DMS114 treated with DMSO at 0.1 percent for 48 hours (cell line): Measurements from ENCODE around the gene SCUBE2.

ENCODE experiments used
- DNase-seq: peaks from one replicate; lab custom pipeline; 2025; ENCODE audit not compliant: unreplicated experiment; lab: John Stamatoyannopoulos, UW

Gene SCUBE2

DNA sequence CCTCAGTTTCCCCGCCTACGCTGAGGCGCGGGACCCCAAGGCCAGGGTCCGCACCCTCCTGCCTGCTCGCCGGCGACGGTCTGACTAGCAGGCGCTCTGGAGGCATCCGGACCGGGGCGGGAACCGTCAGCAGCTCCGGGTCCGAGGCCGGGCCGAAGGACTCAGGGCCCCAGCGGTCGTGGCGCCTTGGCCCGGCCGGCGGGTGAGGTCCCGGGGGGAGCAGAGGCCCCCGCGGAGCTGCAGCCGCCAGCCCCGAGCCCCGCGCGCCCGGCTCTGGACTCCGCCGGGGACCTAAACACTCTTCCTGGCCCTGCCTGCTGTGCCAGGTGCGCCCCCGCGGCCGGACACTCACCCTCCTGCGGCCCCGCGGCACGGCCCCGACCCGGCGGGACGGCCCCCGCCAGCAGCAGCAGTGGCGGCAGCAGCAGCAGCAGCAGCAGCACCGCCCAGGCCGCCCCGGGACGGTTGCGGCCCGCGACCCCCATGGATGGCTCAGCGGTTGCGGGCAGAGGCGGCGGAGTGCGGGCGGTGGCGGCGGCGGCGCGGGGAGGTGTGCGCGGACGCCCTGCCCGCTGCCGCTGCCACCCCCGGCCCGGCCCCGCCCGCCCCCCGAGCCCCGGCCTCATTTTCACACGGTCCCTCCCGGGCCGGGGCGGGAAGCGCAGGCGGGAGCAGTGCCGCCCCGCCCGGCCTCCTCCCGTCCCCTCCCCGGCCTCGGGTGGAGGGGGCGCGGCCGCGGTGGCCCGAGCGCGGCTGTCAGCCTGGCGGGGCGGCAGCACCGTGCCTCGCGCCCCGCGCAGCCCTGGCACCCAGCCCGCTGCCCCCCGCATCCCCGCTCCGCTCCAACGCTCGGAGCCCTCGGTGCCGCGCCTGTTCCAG, at the start of gene SCUBE2:
TSS of gene SCUBE2 (minus strand) at position 556 of the 879 bp plus-strand sequence. CDS start at position 485, 71 bp downstream.
- DNase-seq = no peak

DNA sequence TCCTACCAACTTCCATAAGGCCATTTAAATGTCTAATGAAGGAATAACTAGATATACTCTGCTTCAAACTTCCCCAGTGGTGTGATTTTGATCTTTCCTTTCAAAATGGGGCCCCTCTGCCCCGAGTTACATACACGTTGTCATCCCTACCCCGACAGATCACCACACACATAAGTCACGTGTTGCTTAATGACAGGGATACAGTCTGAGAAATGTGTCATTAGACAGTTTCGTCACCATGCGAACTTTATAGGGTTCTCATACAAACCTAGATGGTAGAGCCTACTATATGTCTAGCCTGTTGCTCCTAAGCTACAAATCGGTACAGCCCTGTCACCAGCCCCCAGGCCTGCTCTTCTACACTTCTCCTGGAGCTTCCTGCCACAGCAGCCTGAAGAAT, 49.8 kb upstream of the SCUBE2 start:
- no peak for DNase-seq

DNA sequence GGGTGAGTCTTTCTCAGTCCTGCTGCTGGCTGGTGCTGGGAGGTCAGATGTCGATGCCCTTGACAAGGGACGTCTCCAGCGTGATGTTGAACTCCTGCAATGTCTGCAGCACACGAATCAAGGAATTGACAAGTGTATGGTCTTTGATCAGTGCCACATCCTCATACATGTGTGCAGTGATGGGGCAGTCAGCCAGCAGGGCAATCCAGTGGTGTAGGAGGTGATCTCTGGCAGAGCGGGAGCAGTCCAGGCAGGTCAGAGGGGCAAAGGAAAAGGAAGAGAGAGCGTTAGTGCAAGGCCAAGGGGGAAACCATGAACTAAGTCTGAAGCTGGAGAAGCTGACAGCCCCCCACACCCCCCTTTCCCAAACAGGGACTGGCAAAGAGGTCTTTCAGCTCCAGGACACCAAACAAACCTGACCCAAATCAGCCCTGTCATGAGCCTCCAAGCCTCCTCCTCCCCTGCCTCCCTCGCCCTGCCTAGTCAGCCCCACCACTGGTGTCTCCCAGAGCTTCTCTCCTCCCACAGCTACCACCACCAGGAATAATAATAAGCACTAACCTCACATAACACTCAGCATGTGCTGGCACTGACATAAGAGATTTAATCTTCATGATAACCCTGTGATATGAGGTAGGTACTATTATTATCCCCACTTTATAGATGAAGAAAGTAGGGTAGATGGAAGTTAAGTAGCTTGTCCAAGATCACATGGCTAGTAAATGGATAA, 48.4 kb upstream of the SCUBE2 start:
- no peak for DNase-seq

DNA sequence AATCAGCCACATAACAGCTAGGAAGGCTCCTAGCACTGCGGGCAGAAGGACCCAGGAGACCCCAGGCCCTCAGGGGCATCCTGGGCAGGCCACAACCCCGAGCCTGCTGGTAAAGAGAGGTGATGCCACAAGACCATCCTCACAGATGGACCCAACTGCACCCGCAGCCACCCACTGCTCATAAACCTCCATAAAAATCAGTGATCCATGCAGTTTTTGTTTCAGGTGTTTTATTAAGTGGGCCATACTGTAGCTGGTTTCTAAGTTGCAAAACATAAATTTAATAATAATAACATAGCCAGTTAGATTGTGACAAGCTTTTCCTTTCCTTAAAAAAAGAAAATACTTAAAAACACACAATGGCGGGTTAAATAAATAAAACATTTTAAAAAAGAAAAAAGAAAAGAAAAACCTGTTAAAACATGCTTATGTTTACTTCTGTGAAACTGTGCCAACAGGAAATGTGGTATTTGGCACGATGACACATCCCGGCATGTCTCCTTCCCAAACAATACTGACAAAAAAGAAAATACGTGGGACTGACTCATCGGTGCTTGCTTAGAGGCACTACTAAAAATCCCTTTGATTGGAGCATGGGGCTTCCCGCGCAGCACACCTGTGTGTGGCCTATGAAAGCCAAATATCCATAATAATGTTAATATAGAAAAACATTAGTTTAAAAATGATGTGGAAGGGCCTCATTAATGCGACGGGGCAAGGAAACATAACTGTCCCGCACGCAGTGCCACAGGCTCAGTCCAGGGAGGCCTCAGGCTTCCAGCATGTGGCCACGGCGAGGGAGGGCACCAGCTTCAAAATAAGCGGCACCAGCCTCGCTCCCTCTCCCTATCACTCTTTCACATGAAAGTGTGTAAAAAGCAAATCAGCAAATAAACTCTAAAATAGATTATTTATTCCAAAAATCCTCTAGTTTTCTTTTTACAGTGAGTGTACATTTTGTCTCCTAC, 47.5 kb upstream of the SCUBE2 start:
- DNase-seq = no peak

DNA sequence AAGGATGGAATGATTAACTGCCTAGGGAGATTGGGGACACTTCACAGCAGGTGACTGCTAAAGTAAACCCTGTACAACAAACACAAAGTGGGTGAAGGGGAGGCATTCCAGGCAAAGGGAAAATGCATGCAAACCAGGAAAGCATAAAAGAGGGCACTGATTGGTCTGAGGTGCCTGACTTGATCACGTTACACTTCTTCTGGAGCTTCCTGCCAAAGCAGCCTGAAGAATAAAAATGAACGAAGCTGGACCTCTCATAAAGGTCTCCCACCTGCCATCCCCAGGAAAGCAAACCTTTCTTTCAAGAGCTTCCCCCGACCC, 46.7 kb upstream of the SCUBE2 start:
- no peak for DNase-seq

DNA sequence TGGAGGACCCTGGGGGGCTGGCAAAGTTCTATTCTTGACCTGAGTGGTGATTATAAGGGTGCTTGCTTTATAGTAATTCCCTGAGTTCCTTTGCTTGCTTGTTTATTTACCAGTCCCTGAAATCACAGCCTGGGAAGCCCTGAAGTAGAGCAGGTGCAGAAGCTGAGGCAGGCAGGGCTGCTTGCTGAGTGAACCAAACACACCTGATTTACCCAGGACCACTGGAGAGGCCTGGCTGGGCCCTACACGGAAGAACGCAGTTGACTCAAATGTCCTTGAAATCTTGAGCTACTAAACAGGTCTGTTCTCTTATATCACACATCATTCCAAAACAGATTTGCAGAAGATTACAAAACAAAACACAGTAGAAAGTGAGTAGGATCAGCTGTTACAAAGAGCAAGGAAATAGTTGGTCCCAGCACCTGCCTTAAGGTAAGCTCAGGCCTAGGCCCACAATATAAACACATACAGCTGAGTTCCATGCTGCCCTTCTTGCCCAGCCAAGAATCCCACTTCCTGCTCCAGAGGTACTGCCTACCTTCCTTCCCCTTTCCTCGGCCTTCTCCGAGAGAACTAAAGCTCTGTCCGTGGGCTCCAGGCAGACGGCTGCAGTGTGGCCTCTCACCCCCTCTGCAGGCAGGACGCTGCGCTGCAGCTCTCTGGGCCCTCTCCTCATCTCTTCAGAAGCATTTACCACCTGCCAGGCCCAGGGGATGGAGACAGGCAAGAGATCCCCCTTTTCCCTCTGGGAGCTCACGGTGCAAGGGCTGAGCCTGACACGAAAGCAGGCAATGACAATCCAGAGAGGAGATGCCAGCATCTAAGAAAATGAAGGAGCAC, 46.1 kb upstream of the SCUBE2 start:
- peak; percentile 6 for DNase-seq

DNA sequence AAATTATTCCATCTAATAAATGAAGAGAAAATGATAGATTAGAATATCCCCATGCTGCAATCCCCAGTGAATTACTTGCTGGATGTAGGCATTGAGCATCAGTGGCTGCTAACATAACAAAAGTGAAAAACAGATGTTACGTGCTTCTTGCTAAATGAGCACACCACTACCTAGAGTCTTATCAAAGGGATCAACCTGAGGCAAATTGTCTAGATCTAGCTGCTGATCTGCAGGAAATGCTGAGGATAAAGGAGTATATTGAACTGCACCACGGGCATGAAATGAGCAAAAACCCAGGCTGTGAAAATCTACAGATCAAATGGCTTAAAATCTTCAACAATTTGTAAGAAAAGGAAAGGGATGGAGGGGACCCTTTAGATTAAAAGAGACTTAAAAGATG, 45.3 kb upstream of the SCUBE2 start:
- no peak for DNase-seq

DNA sequence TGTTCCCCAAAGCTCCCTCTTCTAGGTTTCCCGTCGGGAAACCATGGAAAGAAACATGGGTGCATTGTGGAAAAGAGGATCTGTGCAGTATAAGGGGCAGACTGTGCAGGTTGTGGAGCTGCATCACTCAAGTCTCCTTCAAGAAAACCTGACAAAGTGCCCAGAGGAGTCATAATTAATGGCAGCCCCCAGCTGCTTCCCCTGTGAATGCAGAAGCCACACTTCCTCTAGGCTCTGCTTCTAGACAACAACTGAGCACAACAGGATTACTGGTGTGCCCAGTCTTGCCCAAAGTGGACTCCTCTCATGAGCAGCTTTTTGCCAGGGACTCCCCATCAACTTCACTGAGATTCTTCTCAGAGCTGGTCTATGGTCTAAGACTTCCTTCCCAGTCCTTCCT, 42.6 kb upstream of the SCUBE2 start:
- no peak for DNase-seq

DNA sequence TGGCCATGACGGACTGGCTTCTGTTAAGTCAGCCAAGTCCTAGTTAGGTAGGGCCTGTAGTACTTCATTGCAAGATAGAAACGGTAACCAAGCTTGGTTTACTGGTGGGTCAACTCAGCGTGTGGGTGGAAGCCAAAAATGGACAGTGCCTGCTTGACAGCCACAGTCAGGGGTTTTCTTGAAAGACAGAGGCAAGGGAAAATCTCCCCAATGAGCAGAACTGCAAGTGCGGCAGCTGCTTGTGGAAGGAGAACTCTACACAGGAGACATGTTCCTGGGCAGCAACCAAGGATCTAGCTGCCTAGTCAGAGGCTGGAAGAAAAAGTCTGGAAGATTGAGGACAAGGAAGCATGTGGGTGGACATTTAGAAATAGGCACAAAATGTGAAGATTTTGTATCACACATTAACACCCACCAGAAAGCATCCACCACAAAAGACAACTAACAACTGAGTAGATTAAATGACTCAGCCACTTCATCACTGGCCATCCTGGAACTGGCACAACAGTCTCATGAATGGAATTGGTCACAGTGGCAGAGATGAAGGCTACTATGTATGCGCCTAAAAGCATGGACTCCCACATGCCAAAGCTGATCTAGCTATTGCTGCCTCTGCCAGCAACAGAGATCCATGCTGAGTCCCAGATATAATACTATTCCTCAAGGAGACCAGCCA, 40.9 kb upstream of the SCUBE2 start:
- DNase-seq = no peak

DNA sequence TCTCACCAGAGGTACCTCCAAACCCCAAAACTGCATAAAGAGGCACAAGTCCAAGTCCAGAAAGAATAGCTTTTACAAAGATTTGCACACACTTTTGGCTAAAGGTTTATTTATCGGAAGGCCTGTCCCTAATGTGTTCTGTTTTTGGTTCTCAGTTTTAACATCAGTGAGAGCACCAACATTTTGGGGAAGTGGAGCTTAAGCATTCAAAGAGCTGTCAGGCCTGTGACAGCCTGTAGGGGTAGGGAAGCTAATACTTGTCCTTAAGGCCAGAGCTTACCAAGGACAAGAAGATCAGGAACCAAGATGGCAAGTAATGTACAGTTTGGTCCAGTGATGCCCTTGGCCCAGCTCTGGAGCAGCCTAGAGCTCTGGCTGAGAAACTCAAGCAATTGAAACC, 38.9 kb upstream of the SCUBE2 start:
- DNase-seq = no peak

DNA sequence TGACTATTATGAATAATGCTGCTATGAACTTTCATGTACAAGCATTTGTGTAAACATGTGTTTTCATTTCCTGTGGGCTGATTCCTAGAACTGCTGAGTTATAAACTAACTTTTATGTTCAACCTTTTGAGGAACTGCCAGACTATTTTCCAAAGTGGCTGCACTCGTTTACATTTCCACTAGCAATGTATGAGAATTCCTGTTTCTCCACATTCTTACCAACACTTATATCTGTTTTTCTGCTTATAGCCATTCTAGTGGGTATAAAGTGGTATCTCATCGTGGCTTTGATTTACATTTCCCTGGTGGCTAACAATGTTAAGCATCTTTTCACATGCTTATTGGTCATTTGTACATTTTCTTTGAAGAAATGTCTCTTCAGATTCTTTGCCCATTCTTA, 35.2 kb upstream of the SCUBE2 start:
- no peak for DNase-seq

DNA sequence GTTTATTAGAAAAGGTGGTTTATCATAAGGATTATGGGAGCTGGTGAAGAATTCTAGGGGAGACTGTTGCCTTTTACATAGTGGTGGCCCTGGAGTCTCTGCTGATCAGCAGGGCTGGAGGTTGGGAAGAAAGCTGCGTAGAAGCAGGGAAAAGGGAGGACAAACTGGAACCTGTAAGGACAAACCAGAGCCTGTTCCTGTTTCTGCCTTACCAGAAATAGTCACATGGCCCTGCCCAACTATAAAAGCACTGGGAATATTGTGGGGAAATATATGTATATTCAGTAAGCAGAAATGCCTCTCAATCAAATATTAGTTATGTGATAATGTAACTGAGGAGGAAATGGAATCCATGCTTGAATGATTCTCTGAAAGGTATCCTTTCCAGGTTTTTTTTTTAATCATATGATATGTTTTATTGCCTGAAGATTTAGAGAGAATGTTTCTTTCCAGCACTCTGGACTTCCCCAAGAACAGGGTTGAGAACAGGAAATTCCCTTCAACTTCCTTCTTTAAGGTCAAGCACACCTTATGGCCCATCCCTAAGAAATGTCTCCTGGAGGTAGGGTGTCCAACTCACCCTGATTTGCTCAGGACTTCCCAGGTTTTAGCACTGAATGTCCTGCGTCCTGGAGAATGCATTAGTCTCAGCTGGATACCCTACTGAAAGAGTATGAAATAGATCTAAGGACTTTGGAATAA, 33.9 kb upstream of the SCUBE2 start:
- DNase-seq = no peak

DNA sequence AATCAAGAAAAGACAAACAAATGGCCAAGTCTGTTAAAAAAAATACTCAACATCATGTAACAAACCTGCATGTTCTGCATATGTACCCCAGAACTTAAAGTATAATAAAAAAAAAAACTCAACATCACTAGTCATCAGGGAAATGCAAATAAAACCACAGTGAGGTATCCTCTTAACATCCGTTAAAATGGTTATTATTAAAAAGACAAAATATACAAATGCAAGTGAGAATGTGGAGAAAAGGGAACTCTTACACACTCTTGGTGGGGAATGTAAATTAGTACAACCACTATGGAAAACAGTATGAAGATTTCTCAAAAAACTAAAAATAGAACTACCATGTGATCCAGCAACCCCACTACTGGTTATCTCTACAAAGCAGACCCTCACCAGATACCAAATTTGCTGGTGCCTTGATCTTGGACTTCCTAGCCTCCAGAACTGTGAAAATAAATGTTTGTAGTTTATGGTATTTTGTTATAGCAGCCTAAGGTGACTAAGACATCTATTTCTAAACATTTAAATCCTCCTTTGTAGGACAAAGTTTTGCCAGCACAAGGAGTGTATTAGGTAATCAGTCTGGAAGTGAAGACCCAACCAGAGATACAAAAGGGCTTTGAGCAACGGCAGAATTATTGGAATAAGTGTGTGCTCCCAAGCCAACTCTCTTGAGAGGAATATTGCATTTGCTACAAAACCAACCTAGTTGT, 32.4 kb upstream of the SCUBE2 start:
- no peak for DNase-seq

DNA sequence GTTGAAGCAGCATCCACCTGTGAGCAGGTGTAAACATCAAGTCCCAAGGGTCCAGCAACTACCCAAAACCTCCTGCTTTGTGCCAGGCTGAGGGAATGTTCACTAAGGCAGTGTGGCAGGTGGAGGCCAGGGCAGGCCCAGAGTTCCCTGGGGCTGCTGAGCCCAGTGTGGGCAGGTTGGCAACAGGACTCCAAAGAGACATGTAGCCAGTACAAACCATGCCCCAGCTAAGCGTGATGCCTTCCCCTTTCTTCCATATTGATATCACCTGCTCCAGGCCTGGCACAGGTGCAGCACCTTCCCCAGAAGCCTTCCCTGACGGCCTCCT, 30.0 kb upstream of the SCUBE2 start:
- DNase-seq = no peak

DNA sequence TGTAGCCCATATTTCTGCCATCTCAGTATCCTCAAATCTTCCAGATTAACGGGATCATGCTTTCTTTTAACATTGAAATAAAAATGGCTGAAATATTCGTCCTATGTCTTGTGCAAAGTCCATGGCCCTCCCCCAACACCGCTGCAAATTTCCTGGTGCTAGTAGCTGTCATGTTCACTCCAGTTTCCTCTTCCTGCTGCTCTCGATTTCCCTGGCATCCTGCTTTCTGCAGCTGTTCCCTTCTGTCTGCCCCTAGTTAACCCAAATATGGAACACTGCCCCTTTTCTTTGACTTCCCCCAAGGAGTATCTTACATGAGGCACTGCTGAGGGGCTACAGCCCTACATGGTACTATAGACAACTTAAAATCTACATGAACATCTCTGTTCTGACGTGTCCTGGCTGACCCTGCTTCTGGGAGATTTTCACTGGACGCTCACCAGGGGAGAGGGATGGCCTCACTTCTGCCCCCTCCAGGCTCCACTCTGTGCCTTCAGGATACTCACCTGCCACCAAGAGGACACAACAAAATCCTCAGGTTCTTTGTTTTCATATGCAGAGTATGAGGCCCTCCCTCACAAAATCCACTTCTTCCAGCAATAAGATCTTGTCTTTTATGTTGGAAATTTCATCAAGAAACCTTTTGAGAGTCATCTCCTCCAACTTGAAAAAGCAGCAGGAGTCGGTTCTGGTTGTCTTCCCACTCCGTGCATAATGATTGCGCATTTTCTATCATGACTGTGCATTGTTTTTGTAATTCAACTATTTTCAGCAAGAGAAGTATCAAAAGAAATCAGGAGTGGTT, 29.5 kb upstream of the SCUBE2 start:
- DNase-seq = no peak

DNA sequence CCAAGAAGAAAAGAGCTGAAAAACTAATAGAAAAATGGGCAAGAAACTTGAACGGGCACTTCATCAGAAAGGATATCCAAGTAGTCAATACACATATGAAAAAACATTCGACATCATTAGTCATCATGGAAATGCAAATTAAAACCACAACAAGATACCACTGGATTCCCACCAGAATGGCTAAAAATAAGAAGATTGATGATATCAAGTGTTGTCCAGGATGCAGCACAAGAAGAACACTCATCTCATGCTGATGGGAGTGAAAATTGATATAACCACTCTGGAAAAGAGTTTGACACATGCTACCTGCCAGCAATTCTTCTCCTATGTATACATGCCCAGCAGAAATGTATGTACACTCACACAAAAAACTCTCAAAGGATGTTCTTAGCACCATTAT, 26.9 kb upstream of the SCUBE2 start:
- no peak for DNase-seq

DNA sequence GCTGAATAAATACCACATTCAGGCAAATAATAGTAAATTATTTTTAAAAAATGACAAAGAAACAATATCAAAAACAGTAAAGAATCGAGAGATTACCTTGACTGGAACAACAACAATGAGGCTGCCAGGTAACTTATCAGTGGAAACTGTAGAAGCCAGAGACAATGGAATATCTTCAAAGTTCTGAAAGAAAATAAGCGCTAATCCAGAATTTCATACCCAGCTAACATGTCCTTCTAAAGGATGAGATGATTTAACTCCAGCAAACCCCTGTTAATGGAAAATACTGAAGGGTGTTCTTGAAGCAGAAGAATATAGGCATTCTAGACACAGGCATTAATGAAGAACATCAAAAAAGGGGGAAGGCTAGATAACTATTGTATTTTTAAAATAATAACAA, 20.7 kb upstream of the SCUBE2 start:
- no peak for DNase-seq
